NCI-H187 treated with DMSO at 0.1 percent for 48 hours (cell line): ENCODE measurements around the gene NPEPL1.

Experiments used
- DNase-seq: peaks from one replicate; lab custom pipeline; 2025; lab: John Stamatoyannopoulos, UW

Gene NPEPL1

GRCh38 chr20:58684291-58684690 is 8.3 kb upstream of the NPEPL1 start:
- DNase-seq, result no peak

GRCh38 chr20:58685988-58686387 is 6.6 kb upstream of the NPEPL1 start:
- no peak for DNase-seq

DNA sequence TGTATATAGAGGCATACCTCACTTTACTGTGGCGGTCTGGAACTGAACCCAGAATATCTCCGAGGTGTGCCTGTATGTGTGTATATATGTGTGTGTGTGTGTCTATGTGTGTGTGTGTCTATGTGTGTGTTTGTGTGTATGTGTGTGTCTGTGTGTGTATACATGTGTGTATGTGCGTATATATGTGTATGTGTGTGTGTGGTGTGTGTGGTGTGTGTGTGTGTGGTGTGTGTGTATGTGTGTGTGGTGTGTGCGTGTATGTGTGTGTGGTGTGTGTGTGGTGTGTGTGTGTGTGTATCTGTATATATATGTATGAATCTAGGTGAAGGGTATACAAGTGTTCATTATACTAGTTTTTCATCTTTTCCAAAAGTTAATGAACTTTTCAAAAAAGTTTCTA is 4.2 kb upstream of the NPEPL1 start:
- no peak for DNase-seq

DNA sequence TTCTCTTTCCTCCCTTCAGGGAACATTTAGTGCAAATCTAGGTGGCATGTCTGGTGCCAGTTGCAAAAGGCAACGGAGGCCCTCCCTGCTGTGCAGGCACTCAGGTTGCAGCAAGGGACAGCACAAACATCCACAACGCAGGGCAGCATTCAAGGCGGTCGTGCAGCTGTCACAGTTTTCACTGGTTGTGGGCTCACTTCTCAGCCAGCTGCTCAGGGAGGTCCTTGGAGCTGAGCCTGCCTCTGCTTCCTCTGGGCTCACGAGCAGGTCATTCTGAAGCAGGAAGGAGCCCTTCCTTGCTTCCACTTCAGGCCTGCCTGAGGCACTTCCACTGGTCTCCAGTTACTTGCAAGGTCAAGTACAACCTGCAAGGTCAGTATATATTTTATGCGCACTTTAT is 3.8 kb upstream of the NPEPL1 start:
- DNase-seq, result no peak

GRCh38 chr20:58690396-58691135 is 2.0 kb upstream of the NPEPL1 start:
- no peak for DNase-seq

DNA sequence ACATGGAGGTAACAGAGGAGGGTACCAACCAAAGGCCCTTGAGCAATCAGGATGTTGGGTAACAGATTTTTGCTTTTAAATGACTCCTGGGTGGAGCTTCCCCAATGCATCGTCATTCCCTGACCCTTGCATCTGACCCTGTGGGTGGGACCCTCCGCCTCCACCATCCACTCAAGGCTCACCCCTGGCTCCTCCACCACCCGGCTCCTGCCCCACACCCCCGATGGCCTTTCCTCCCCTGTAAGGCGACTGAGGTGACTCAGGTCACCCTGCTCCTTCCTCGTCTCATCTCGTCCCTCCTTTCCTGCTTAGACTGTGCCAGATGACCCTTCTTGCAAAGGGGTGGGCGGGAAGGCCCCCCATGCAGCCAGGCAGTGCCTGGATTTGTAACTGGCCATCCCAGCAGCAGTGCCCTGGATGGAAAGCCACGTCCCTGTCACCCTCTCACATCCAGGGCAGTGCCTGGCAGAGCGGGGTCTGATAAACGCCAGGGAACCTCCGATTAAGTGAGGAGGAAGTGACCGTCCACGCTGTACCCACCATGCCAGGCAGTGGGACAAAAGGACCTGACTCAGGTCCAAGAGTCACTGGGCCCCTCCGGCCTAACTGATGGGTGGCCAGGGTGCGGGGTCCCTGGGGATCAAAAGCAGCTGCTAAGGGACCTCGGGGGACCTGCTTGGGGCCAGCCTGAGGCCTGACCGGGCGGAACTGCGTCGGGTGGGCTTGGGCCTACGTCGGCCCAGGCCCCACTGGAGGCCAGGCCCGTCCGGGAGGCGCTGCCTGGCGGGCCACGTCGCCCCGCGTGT is 624 bp upstream of the NPEPL1 start:
- no peak for DNase-seq

- no peak for DNase-seq
These were observed 816 bp downstream of the NPEPL1 start for GRCh38 chr20:58693226-58694006.

- DNase-seq, result no peak
These were observed 1.9 kb downstream of the NPEPL1 start for GRCh38 chr20:58694241-58695083.

DNA sequence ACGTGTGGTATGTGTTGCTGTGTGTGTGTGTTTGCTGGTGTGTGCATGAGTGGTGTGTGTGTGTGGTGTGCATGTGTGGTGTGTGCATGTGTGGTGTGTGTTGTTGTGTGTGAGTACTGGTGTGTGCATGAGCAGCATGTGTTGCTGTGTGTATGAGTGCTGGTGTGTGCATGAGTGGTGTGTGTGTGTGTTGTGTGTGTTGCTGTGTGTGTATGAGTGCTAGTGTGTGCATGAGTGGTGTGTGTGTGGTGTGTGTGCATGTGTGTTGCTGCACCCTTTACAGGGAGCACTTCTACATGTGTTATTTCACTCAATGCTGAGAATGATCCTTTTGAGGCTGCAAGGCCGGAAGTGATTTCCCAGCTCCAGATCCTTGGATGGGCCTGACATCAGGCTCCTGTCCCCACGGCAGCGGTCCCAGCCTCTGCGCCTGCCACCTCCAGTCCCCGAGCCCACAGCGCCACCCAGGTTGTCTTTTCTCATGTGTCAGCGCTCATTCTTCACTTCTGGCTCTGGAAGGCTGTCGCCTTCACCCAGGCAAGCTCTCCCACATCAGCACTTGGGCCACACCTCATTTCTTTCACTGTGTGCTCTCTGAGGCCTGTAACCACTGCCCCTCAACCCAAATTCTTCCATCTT is 2.6 kb downstream of the NPEPL1 start:
- DNase-seq, result no peak

- DNase-seq, result no peak
These were observed 3.3 kb downstream of the NPEPL1 start for GRCh38 chr20:58695895-58696375.

DNA sequence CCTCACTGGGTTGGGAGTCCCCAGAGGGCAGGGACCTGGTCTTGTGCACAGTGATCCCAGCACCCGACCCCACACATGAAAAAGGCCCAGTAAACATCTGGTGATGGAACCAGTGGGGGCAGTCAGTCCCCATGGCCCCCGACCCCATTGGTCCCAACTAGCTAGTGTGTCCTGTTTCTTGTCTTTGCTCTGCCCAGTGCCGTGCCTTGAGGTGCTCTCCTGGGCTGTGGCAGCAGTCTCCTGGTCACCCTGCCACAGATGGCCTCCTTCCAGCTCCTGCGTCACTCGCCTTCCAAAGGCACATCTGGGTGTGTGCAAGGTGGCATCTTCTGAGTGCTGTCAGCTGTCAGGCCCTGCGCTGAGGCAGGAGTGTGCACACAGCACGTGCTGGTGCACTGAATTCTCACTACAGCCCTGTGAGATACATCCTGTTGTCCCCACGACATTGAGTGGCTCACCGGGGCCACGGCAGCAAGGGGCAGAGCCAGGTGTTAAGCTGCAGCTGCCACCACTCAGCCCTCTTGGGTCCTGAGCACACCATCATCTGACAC is 3.9 kb downstream of the NPEPL1 start:
- no peak for DNase-seq

DNA sequence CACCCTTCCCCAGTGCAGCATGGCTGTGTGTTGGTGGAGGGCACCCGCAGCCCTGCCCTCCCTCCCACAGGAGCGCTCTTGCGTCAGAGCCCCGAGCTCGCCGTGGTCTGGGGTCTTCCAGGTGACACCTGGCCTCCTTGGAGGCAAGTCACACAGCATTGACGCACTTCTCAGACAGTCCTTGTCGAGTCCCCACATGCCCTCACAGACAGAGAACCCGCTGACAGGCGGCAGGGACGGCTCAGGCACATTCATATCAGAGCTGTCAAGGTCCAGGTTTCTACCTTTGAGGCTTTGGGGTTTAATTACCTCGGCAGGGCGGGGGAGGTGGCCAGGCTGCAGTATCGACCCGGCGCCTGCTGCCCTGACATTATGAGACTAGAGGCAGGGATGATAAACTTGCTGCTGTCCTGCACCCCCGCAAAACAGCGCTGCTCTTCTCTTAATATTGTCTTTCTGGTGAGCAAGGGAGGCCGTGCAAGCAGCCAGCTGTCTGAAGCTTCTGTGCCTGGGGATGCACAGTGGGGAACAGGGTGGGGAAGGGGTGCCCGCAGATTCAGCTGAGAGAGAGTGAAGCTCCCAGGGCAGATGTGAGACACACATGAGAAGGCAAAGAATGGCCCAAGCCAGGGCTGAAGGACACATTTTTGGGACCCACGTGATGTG is 4.7 kb downstream of the NPEPL1 start:
- no peak for DNase-seq

GRCh38 chr20:58697867-58698703 is 5.5 kb downstream of the NPEPL1 start:
- no peak for DNase-seq

DNA sequence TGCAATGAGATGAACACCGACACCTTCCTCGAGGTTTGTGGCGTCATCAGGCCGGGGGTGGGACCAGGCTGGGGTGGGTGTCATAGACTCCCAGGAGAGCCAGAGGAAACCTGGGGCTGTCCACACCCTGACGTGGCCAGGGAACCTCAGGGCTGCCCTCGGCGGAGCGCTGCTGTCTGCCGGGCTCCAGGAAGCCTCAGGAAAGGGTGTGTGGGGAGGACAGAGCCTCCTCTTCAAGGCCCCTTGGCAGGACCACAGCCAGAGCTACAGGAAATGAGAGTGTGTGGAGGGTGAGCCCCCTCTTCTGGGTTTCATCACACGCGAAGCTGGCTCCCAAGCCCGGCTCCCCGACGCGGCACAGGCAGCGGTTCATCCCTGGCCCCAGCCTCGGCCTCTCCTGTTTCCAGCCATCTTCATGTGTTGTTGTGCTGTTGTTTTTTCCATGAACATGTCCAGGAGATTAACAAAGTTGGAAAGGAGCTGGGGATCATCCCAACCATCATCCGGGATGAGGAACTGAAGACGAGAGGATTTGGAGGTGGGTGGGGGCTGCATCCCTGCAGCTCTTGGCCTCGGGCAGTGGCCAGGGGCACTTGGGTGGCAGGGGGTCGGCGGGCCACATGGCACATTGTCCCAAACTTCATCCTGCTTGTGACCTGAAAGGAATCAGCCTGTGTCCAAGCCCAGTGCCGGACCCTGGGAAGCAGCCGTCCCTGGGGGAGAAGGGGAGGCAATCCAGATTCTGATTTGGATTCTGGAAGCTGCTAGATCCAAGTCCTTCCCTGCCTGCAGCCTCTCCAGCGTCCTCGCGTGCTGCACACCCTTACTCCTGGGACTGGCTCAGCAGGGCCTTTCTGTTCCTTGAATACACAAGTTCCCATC is 6.4 kb downstream of the NPEPL1 start:
- no peak for DNase-seq

- no peak for DNase-seq
These were observed 7.1 kb downstream of the NPEPL1 start for GRCh38 chr20:58699623-58700107.

DNA sequence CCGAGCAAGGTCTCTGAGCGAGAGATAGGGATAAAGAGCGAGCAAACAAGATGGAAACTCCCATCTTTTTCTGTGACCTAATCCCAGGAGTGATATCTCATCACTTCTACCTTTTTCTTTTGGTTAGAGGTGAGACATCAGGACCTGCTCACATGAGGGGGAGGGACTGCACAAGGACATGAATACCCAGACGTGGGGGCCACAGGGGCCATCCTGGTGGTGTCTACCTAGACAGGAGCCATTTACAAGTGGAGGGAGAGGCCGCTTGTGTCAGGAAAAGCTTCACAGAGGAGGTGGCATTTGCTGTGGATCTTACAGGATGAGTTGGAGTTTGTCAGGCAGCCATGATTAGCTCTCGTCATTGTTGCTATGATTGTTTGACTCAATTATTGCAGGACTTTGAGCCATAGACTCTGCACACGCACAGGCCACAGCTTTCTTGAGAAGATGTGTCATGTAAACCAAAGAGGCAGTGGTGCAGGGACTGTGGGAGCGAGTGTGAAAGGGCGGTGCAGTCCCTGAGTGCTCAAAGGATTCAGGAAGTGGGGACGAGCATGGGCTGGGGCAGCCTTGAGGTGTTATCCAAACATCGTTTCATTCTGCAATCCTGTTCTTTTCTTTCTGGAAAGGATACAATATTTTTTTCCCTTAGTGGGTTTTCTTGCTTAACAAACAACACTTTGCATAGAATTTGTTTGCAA is 7.7 kb downstream of the NPEPL1 start:
- DNase-seq, result no peak

DNA sequence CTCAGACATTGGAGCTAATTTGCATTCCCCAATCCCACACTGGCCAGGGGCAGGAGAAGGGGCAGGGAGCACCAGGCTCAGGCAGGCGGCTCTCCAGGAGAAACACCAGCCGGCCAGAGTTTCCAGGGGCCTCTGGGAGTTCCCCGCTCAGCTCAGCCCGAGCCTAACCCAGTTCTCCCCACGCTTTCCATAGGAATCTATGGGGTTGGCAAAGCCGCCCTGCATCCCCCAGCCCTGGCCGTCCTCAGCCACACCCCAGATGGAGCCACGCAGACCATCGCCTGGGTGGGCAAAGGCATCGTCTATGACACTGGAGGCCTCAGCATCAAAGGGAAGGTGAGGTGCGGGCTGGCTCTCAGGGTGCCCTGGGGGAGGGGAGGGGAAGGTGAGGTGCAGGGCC is 8.2 kb downstream of the NPEPL1 start:
- no peak for DNase-seq
